IMR-90 (cell line): ENCODE data around the gene GPC6. TPM values are rescaled to one million over a fixed set of nuclear protein-coding genes. Genes with fewer than 3 reads are reported as not detected.

Experiments
- ATAC-seq: fragments of 200-7000 bp; cut with Tn5 transposase; 2 replicates; pipeline ENCODE4 v1.9.1; 2020; ENCODE audit warnings: low read depth, mild to moderate bottlenecking, moderate library complexity
- BruUV-seq: library from RNA; stranded (reverse); fragments of 400-500 nt; replicated peaks from 2 replicates; lab custom pipeline; 2021; lab: Mats Ljungman, UMichigan
- CTCF ChIA-PET: fragments of 300-600 bp; formaldehyde crosslinking; extraction: SDS; loops from one replicate; lab custom pipeline; 2021; ENCODE audit warnings: antibody characterized with exemption; lab: Yijun Ruan, JAX
- POLR2A ChIA-PET: fragments of 300-600 bp; sonication (Branson Sonifier 250); formaldehyde crosslinking; loops from one replicate; lab custom pipeline; 2022; ENCODE audit warnings: antibody characterized with exemption; ENCODE audit not compliant: unreplicated experiment; lab: Charles Lee
- DNase-seq: peaks from one replicate; pipeline ENCODE4 v3.0.0; 2013
- H2AFZ ChIP-seq: replicated peaks from 2 replicates; pipeline ENCODE3; 2013; ENCODE audit warnings: low read length, mild to moderate bottlenecking; ENCODE audit not compliant: poor library complexity
- H2AK5ac ChIP-seq: 2 replicates; pipeline ENCODE4 v1.6.1; 2013; ENCODE audit warnings: low read depth, low read length, inconsistent platforms
- H2AK9ac ChIP-seq: replicated peaks from 2 replicates; pipeline ENCODE3; 2013; ENCODE audit warnings: mild to moderate bottlenecking, low read depth, low read length, moderate library complexity; ENCODE audit not compliant: poor library complexity
- H2BK120ac ChIP-seq: 2 replicates; pipeline ENCODE4 v1.6.1; 2013; ENCODE audit warnings: low read depth, low read length, inconsistent platforms
- H2BK15ac ChIP-seq: 3 replicates; pipeline ENCODE4 v1.6.1; 2013; ENCODE audit warnings: low read depth, low read length, inconsistent platforms
- H2BK20ac ChIP-seq: 2 replicates; pipeline ENCODE4 v1.6.1; 2013; ENCODE audit warnings: low read depth, mild to moderate bottlenecking, inconsistent platforms, low read length, moderate library complexity
- H2BK5ac ChIP-seq: 2 replicates; pipeline ENCODE4 v1.6.1; 2013; ENCODE audit warnings: mild to moderate bottlenecking, low read depth, low read length, inconsistent platforms; ENCODE audit not compliant: poor library complexity, severe bottlenecking
- H3K14ac ChIP-seq: replicated peaks from 2 replicates; pipeline ENCODE4 v1.6.1; 2013; ENCODE audit warnings: low read depth, low read length, inconsistent platforms
- H3K18ac ChIP-seq: 2 replicates; pipeline ENCODE4 v1.6.1; 2013; ENCODE audit warnings: low read depth, low read length, control low read depth
- H3K23ac ChIP-seq: 2 replicates; pipeline ENCODE4 v1.6.1; 2013; ENCODE audit warnings: low read depth, low read length, inconsistent platforms
- H3K27ac ChIP-seq: 2 replicates; pipeline ENCODE4 v1.5.1; 2013; ENCODE audit warnings: mild to moderate bottlenecking, control low read depth, low read length; ENCODE audit not compliant: insufficient read depth
- H3K27me3 ChIP-seq: 2 replicates; pipeline ENCODE4 v1.6.1; 2013; ENCODE audit warnings: low read length; ENCODE audit not compliant: control insufficient read depth, insufficient read depth
- H3K36me3 ChIP-seq: 2 replicates; pipeline ENCODE4 v1.6.1; 2013; ENCODE audit warnings: low read length, mixed read lengths; ENCODE audit not compliant: control insufficient read depth, insufficient read depth
- H3K4ac ChIP-seq: 2 replicates; pipeline ENCODE4 v1.6.1; 2013; ENCODE audit warnings: low read depth, low read length, inconsistent platforms
- H3K4me1 ChIP-seq: 2 replicates; pipeline ENCODE4 v1.6.1; 2013; ENCODE audit warnings: low read length, mixed read lengths; ENCODE audit not compliant: control insufficient read depth, insufficient read depth
- H3K4me2 ChIP-seq: 2 replicates; pipeline ENCODE4 v1.6.1; 2013; ENCODE audit warnings: low read depth, mild to moderate bottlenecking, control low read depth, low read length, moderate library complexity
- H3K4me3 ChIP-seq: 2 replicates; pipeline ENCODE4 v1.5.1; 2013; ENCODE audit warnings: low read depth, mild to moderate bottlenecking, control low read depth, low read length, moderate library complexity; ENCODE audit not compliant: insufficient read depth
- H3K56ac ChIP-seq: 2 replicates; pipeline ENCODE4 v1.6.1; 2013; ENCODE audit warnings: low read length, inconsistent platforms; ENCODE audit not compliant: insufficient read depth; ENCODE audit errors: extremely low read depth
- H3K79me1 ChIP-seq, 2 experiments: 2 replicates each; pipeline ENCODE4 v1.6.1; 2013; ENCODE audit warnings: low read length in 2 of 2, inconsistent platforms in 1 of 2, low read depth in 1 of 2
- H3K9ac ChIP-seq: 2 replicates; pipeline ENCODE4 v1.6.1; 2013; ENCODE audit warnings: low read depth, low read length, control low read depth
- H3K9me1 ChIP-seq: 2 replicates; pipeline ENCODE4 v1.6.1; 2013; ENCODE audit warnings: low read length, inconsistent platforms; ENCODE audit not compliant: insufficient read depth
- H3K9me3 ChIP-seq: 2 replicates; pipeline ENCODE4 v1.6.1; 2013; ENCODE audit warnings: low read length; ENCODE audit not compliant: control insufficient read depth, insufficient read depth
- H4K20me1 ChIP-seq: 2 replicates; pipeline ENCODE4 v1.6.1; 2013; ENCODE audit warnings: low read length, inconsistent platforms; ENCODE audit not compliant: insufficient read depth
- H4K5ac ChIP-seq: 2 replicates; pipeline ENCODE4 v1.6.1; 2013; ENCODE audit warnings: mild to moderate bottlenecking, low read depth, low read length, control low read depth
- H4K8ac ChIP-seq, 2 experiments: 2 replicates each; pipeline ENCODE4 v1.6.1; 2013; ENCODE audit warnings: low read depth in 2 of 2, low read length in 2 of 2, control low read depth in 1 of 2, inconsistent platforms in 1 of 2
- H4K91ac ChIP-seq: 2 replicates; pipeline ENCODE4 v1.6.1; 2013; ENCODE audit warnings: low read depth, low read length, inconsistent platforms; ENCODE audit not compliant: insufficient read depth
- BHLHE40 ChIP-seq: fragments of 150-350 bp; IDR thresholded peaks from 2 replicates; pipeline ENCODE4 v1.6.1; 2016; ENCODE audit warnings: mild to moderate bottlenecking, low read depth, low read length
- CEBPB ChIP-seq: IDR thresholded peaks from 2 replicates; pipeline ENCODE4 v1.6.1; 2012; ENCODE audit warnings: low read depth, low read length, improper control_type of control experiment
- CHD1 ChIP-seq: IDR thresholded peaks from 2 replicates; pipeline ENCODE4 v1.6.1; 2012; ENCODE audit warnings: low read depth, low read length, improper control_type of control experiment
- CTCF ChIP-seq: conservative IDR thresholded peaks from 2 replicates; pipeline ENCODE4 v1.5.1; 2012; ENCODE audit warnings: mild to moderate bottlenecking, low read depth, low read length, improper control_type of control experiment
- FOS ChIP-seq: fragments of 150-350 bp; IDR thresholded peaks from 2 replicates; pipeline ENCODE4 v1.6.1; 2016; ENCODE audit warnings: low read depth, low read length
- MAFK ChIP-seq: IDR thresholded peaks from 2 replicates; pipeline ENCODE4 v1.6.1; 2012; ENCODE audit warnings: low read depth, low read length, improper control_type of control experiment
- MAZ ChIP-seq: IDR thresholded peaks from 2 replicates; pipeline ENCODE4 v1.6.1; 2012; ENCODE audit warnings: low read depth, mild to moderate bottlenecking, low read length, improper control_type of control experiment, moderate library complexity, borderline replicate concordance
- MXI1 ChIP-seq: IDR thresholded peaks from 2 replicates; pipeline ENCODE4 v1.6.1; 2012; ENCODE audit warnings: low read depth, mild to moderate bottlenecking, low read length, moderate library complexity, borderline replicate concordance
- NFE2L2 ChIP-seq: fragments of 150-350 bp; IDR thresholded peaks from 2 replicates; pipeline ENCODE4 v1.6.1; 2016; ENCODE audit warnings: low read depth, mild to moderate bottlenecking, low read length
- POLR2A ChIP-seq: IDR thresholded peaks from 2 replicates; pipeline ENCODE4 v1.6.1; 2012; ENCODE audit warnings: mild to moderate bottlenecking, low read depth, low read length
- RAD21 ChIP-seq: IDR thresholded peaks from 2 replicates; pipeline ENCODE4 v1.6.1; 2012; ENCODE audit warnings: low read length, improper control_type of control experiment
- RCOR1 ChIP-seq: IDR thresholded peaks from 2 replicates; pipeline ENCODE4 v1.6.1; 2012; ENCODE audit warnings: mild to moderate bottlenecking, low read length, improper control_type of control experiment; ENCODE audit not compliant: insufficient replicate concordance
- RFX5 ChIP-seq: IDR thresholded peaks from 2 replicates; pipeline ENCODE4 v1.8.0; 2012; ENCODE audit warnings: low read depth, mild to moderate bottlenecking, low read length, moderate library complexity
- SMC3 ChIP-seq: fragments of 150-350 bp; IDR thresholded peaks from 2 replicates; pipeline ENCODE4 v1.6.1; 2016; ENCODE audit warnings: low read depth, mild to moderate bottlenecking, antibody characterized with exemption, low read length, moderate library complexity
- WGBS, 2 experiments: methylation state at CpG; one replicate each; pipeline versions ENCODE4 v1.1.5 to v1.1.7; 2013; ENCODE audit warnings: missing lambda C conversion rate in 2 of 2; ENCODE audit not compliant: insufficient read length in 1 of 2; ENCODE audit errors: extremely low coverage in 2 of 2; 5-methylcytosine and 5-hydroxymethylcytosine counted together
- dilution Hi-C: fragments of 300-500 bp; cut with HindIII; formaldehyde crosslinking; loops from one replicate; pipeline ENCODE4 v1.14.3; 2018; ENCODE audit warnings: low sequenced_read_pairs; ENCODE audit not compliant: unreplicated experiment
- in situ Hi-C: fragments of 300-500 bp; cut with MboI; formaldehyde crosslinking; loops from 3 replicates; pipeline ENCODE4 v1.14.3; 2019; ENCODE audit warnings: low sequenced_read_pairs, inconsistent platforms, mixed read lengths
- intact Hi-C: fragments of 100-400 bp; cut with micrococcal nuclease; formaldehyde crosslinking; loops from 2 replicates; pipeline ENCODE4 v1.10.0; 2022
- polyA plus RNA-seq, 3 experiments: library from polyadenylated mRNA; depleted of rRNA; stranded (reverse); fragments of >200 nt; gene quantifications; 2 replicates each; pipeline ENCODE4 v1.2.3, GENCODE V29; 2012; ENCODE audit warnings: low replicate concordance in 1 of 3
- total RNA-seq: library from RNA; depleted of rRNA; stranded (reverse); fragments of >200 nt; gene quantifications from 2 replicates; pipeline ENCODE4 v1.2.3, GENCODE V29; 2012
- TF ChIP-seq, protein P1 (sequence below): fragments of 150-350 bp; IDR thresholded peaks from 2 replicates; pipeline ENCODE4 v1.6.1; 2017; ENCODE audit warnings: mild to moderate bottlenecking, antibody characterized with exemption, low read length, low read depth
- TF ChIP-seq, protein P2 (sequence below): fragments of 150-350 bp; IDR thresholded peaks from 2 replicates; pipeline ENCODE4 v1.6.1; 2016; ENCODE audit warnings: low read depth, mild to moderate bottlenecking, low read length, moderate library complexity, borderline replicate concordance

GPC6 gene
- total and polyA plus RNA-seq, 2 of the 4 experiments (the other 2 are of a cell fraction), result 14.9 to 39.4 TPM

DNA sequence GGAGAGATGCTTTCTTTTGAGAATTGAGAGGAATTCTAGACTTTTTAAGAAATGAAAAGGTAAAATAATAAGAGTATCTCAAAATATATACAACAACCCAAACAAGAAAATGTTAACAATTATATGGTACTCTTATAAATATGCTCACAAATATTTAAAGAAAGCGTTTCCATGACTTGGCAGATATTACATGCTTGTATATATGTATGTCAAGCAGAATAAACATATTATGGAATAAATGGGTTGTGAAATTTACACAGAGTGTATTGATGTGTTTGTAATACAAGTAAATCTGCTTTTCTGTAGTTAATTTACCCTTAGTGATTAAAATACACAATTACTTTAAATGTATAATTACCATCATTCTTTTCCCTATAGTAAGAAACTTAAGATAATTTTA is 65.8 kb downstream of the GPC6 start:
- H2AK9ac ChIP-seq, result no peak overlapping the region
- peaks cover 2% of the 10 kb centered on the region; the same call in 1 of the 2 replicates for H3K9me1 ChIP-seq
- no peak overlapping the region for H3K18ac ChIP-seq
- H4K5ac ChIP-seq, result no peak overlapping the region
- ATAC-seq (no peak), DNase-seq (no peak)
- in situ Hi-C loops, result no loop called here
- H3K79me1 ChIP-seq, result peaks cover 0 to 7% of the 10 kb centered on the region in 2 experiments; a peak in 3 of 4 replicates
- H2BK5ac ChIP-seq, result no peak overlapping the region
- no peak overlapping the region for H2BK120ac ChIP-seq
- dilution Hi-C loops, result no loop called here
- no peak for TF ChIP-seq RFX5
- no peak for TF ChIP-seq FOS
- TF ChIP-seq, protein P1, sequence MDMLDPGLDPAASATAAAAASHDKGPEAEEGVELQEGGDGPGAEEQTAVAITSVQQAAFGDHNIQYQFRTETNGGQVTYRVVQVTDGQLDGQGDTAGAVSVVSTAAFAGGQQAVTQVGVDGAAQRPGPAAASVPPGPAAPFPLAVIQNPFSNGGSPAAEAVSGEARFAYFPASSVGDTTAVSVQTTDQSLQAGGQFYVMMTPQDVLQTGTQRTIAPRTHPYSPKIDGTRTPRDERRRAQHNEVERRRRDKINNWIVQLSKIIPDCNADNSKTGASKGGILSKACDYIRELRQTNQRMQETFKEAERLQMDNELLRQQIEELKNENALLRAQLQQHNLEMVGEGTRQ, result no peak
- no peak for TF ChIP-seq CTCF
- TF ChIP-seq, protein P2, sequence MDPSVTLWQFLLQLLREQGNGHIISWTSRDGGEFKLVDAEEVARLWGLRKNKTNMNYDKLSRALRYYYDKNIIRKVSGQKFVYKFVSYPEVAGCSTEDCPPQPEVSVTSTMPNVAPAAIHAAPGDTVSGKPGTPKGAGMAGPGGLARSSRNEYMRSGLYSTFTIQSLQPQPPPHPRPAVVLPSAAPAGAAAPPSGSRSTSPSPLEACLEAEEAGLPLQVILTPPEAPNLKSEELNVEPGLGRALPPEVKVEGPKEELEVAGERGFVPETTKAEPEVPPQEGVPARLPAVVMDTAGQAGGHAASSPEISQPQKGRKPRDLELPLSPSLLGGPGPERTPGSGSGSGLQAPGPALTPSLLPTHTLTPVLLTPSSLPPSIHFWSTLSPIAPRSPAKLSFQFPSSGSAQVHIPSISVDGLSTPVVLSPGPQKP, result no peak
- no peak for TF ChIP-seq MAZ
- no peak for TF ChIP-seq POLR2A
- no peak for TF ChIP-seq RCOR1
- TF ChIP-seq MAFK, result no peak
- no peak for TF ChIP-seq CEBPB
- no peak for TF ChIP-seq BHLHE40
- no peak for TF ChIP-seq CHD1
- no peak for TF ChIP-seq NFE2L2
- no peak for TF ChIP-seq MXI1
- no peak for TF ChIP-seq RAD21
- TF ChIP-seq SMC3, result no peak
- H3K27me3 ChIP-seq, result no peaks in the 10 kb centered on the region
- H3K4ac ChIP-seq, result no peak overlapping the region
- no peak overlapping the region for H4K91ac ChIP-seq
- H3K36me3 ChIP-seq, result no peaks in the 10 kb centered on the region
- no peak overlapping the region for H3K23ac ChIP-seq
- H4K20me1 ChIP-seq, result no peaks in the 10 kb centered on the region
- no peak overlapping the region for H3K4me2 ChIP-seq
- H3K4me3 ChIP-seq, result no peak overlapping the region
- H2BK15ac ChIP-seq, result no peak overlapping the region
- H2AFZ ChIP-seq, result no peak overlapping the region
- H3K56ac ChIP-seq, result no peak overlapping the region
- H2BK20ac ChIP-seq, result no peak overlapping the region
- ChIA-PET CTCF (no interaction called here), POLR2A (no interaction called here)
- H2AK5ac ChIP-seq, result no peak overlapping the region
- no CpG with 5 or more reads among the region's 1 CpG for WGBS, 2 experiments
- H3K14ac ChIP-seq, result no peak overlapping the region
- H3K9me3 ChIP-seq, result no peaks in the 10 kb centered on the region
- H3K9ac ChIP-seq, result no peak overlapping the region
- no peaks in the 10 kb centered on the region for H3K4me1 ChIP-seq
- no TSS peak for BruUV-seq
- H4K8ac ChIP-seq, result no peak overlapping the region
- H3K27ac ChIP-seq, result no peak overlapping the region
- intact Hi-C loops, result no loop called here
